GM12892 (cell line): Measurements from ENCODE around the gene KIAA1328.

ENCODE experiments used
- DNase-seq: peaks from one replicate; pipeline ENCODE4 v3.0.0; 2011; ENCODE audit not compliant: insufficient read length
- FAIRE-seq: peaks from 2 replicates; lab custom pipeline; 2011; peaks lifted over from hg19 to GRCh38; lab: Jason Lieb, UNC
- POLR2A ChIP-seq: IDR thresholded peaks from 2 replicates; pipeline ENCODE4 v1.6.1; 2011; ENCODE audit warnings: low read depth, low read length, control low read depth
- POLR2AphosphoS5 ChIP-seq: IDR thresholded peaks from 2 replicates; pipeline ENCODE4 v1.6.1; 2011; ENCODE audit warnings: low read depth, low read length, control low read depth
- TAF1 ChIP-seq: IDR thresholded peaks from 2 replicates; pipeline ENCODE4 v1.6.1; 2011; ENCODE audit warnings: low read depth, mild to moderate bottlenecking, control low read depth, low read length, borderline replicate concordance

The KIAA1328 gene

GRCh38 chr18:37266290-37266689, 437.4 kb downstream of the KIAA1328 start:
- DNase-seq (no peak), FAIRE-seq (no peak)
- TF ChIP-seq POLR2A (no peak), POLR2AphosphoS5 (no peak), TAF1 (no peak)

- no peak for DNase-seq
- no peak for FAIRE-seq
- TF ChIP-seq TAF1 (no peak), POLR2A (no peak), POLR2AphosphoS5 (no peak)
These were observed 441.2 kb downstream of the KIAA1328 start for GRCh38 chr18:37270038-37270665.

DNA sequence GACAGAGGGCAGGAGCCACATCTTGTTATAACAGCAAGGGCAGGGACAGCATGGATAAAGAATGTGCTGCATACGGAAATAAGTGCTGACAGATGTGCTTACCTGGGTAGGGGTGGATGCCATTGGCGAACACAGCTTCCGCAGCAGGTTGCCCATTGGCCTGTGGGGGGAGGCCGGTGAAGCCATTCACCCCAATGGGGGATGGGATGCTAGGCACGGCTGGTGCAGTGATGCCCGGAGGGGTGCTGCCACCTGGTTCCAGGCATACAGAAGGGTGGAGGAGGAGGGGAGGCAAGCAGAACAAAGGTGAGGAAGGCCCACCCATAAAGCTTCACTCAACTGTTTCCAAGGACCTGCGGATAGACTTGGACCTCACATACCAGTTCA, 441.7 kb downstream of the KIAA1328 start:
- no peak for TF ChIP-seq POLR2A
- no peak for TF ChIP-seq POLR2AphosphoS5
- no peak for TF ChIP-seq TAF1
- no peak for DNase-seq
- no peak for FAIRE-seq

DNA sequence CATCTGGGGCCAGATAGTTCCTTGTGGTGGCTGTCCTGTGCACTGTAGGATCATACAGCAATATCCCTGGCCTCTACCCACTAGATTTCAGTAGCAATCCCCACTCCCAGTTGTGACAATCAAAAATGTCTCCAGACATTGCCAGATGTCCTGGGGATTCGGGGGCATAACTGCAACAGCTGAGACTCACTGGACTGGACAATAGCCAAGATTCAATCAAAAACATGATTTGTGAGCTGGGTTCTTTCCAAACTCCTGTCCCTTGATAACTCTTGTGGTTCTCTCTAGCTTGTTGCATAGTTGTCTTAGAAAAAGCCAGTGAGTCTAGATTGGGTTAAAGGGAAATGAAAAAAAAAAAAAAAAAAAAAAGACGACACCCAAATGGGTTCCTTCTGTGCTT, 443.3 kb downstream of the KIAA1328 start:
- FAIRE-seq (no peak), DNase-seq (no peak)
- TF ChIP-seq TAF1 (no peak), POLR2A (no peak), POLR2AphosphoS5 (no peak)

GRCh38 chr18:37272841-37273240, 443.9 kb downstream of the KIAA1328 start:
- no peak for FAIRE-seq

DNA sequence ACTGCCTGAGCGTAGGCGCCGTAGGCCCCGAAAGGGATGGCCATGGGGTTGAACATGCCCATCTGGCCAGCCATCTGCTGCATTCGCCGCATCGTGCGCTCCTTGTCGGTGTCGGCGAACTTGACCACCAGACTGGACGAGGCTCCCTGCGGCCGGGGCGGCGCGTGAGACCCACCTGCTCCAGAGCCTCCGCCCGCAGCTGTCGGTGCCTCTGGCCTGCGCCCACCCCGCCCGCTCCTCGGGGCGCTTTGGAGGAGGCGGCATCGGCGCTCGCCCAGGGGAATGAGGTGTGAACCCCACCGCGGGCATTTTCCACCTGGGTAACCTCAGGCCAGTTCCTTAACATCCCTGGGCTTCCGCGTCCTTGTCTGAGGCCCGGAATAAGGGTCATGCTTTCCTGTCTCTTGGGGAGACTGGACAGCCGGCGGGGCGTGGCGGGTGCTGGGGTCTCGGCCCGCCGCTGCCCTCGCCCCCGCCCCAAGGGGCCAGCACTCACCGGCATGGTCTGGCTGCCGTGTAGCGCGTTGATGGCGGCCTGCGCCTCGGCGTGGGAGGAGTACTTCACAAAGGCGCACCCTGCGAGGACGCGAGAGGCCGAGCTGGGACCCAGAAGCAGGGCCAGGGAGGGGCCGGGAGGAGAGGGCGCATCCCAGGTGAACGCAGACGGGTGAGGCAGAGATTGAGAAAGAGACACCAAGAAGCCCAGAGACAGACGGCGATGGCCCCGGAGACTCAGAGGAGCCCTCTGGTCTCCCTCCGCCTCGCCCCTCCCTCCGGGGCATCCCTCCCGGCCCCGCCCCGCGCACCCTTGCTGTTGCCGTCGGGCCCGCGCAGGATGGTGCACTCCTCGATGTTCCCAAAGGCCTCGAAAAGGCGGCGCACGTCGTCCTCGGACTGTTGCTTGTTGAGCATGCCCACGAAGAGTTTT, 445.6 kb downstream of the KIAA1328 start:
- DNase-seq, result no peak
- no peak for FAIRE-seq

More at GRCh38 chr18:37272841-37273240, 443.9 kb downstream of the KIAA1328 start:
- TF ChIP-seq POLR2A (no peak), POLR2AphosphoS5 (no peak), TAF1 (no peak)
- no peak for DNase-seq

GRCh38 chr18:37275237-37275741, 446.4 kb downstream of the KIAA1328 start:
- FAIRE-seq, result no peak
- TF ChIP-seq POLR2AphosphoS5, result no peak
- TF ChIP-seq POLR2A, result no peak
- no peak for TF ChIP-seq TAF1
- no peak for DNase-seq

More for the DNA sequence above, 445.6 kb downstream of the KIAA1328 start:
- TF ChIP-seq POLR2A (no peak), TAF1 (no peak), POLR2AphosphoS5 (no peak)

GRCh38 chr18:37276111-37276890, 447.4 kb downstream of the KIAA1328 start:
- no peak for DNase-seq
- no peak for TF ChIP-seq POLR2AphosphoS5
- no peak for TF ChIP-seq TAF1
- no peak for FAIRE-seq

GRCh38 chr18:37277804-37278203, 448.9 kb downstream of the KIAA1328 start:
- FAIRE-seq (no peak), DNase-seq (no peak)

More at GRCh38 chr18:37277804-37278203, 448.9 kb downstream of the KIAA1328 start:
- TF ChIP-seq TAF1, result no peak
- TF ChIP-seq POLR2A, result no peak
- no peak for TF ChIP-seq POLR2AphosphoS5
